ENCODE data around the gene BAAT.

- TF ChIP-seq CTCF (IDR thresholded peaks at IDR 0.05; ENCODE audit: low read depth, low read length, poor library complexity, severe bottlenecking) (no peak), EZH2phosphoT487 (IDR thresholded peaks at IDR 0.05; ENCODE audit: borderline replicate concordance, low read length) (no peak)
Observed at GRCh38 chr9:101393135-101393534, 8.3 kb upstream of the BAAT start.

All from DOHH2 (cell line).